ENCODE measurements around the gene TMED7.
"Not testable (repeated sequence)": the region's sequence is repeated elsewhere in the genome, so short reads cannot be mapped to it uniquely, and the experiment has no call there.

The TMED7 gene

DNA sequence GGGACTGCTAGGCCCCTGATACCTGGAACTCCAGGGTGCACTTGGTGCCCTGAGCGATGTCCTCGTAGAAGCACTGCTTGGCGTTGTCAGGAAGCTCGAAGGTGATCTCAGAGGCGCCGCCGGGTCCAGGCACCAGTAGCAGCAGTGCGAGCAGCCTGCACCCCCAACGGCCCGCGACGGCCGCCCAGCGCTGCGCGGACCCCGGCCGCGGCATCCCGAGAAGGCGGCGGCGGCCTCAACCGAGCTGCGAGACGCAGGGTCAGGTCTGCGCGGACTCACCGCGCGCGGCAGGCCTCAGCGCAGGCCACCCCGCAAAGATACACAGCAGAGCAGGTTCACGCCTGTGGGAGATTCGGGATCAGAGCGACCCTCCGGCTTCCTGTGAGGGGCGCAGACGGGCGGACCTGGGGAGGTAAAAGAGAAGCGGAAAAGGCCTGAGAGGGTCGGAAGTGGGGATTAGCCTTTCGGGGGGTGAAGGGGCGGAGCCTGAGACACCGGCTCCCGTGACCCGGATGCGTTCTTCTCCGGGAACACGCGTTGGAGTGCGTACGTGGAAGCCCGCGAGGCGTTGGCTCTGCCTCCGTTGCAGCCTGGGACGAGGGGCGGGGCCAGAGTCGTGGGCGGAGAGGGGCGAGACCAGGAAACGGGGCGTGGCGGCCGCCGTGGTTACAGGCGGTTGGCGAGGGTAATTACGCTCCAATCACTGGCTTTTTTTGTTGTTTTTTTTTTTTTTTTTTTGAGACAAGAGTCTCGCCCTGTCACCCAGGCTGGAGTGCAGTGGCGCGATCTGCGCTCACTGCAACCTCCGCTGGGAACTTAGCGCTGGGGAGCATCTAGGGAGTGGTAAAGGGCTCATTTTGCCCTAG, at the start of gene TMED7:
Gene TMED7, minus strand, starts transcription at position 458 of the 866 bp plus-strand sequence. Its CDS starts 244 bp downstream, at position 214.
- peak; percentile 100 for DNase-seq (ENCODE audit: low read depth)

DNA sequence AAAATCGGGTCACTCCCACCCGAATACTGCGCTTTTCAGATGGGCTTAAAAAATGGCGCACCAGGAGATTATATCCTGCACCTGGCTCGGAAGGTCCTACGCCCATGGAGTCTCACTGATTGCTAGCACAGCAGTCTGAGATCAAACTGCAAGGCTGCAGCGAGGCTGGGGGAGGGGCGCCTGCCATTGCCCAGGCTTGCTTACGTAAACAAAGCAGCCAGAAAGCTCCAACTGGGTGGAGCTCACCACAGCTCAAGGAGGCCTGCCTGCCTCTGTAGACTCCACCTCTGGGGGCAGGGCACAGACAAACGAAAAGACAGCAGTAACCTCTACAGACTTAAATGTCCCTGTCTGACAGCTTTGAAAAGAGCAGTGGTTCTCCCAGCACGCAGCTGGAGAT, 48.9 kb upstream of the TMED7 start:
- DNase-seq (ENCODE audit: low read depth) = not testable (repeated sequence)

DNA sequence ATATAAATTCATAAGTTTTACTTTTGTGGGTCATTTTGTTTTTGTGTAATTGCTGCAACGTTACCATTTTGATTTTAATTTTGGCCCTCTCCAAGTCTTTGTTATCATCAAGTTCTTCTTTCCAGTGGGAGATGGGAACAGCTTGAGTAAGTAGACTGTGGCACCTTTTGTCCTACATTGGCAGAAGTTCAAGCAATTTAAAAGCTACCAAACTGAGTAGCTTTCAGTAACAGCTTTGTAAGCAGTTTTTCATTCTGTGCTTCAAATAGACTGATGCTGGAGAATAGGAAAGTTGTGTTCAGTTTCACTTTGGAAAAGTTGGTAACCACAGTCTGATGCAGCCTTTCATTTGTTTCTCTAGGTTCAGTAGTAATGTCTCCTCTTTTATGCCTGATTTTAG, 47.8 kb upstream of the TMED7 start:
- no peak for DNase-seq (ENCODE audit: low read depth)

DNA sequence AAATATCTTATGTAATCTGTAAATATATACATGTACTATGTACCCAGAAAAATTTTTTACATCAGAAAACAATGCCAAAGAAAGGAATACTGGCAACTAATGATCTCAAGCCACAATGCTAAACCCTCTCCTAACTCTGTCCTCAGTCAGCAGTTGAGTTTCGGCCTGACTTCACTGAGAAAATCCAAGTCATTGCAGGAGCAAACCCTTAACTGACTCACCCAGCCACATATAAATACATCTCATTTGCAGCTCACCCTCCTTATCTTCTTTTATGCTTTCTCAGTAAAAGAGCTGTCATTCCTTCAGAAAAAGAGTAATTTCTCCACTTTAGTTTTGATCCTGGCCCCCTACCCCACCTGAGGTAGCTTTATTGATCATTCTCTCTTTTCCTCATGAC, 46.1 kb upstream of the TMED7 start:
- DNase-seq (ENCODE audit: low read depth) = no peak

DNA sequence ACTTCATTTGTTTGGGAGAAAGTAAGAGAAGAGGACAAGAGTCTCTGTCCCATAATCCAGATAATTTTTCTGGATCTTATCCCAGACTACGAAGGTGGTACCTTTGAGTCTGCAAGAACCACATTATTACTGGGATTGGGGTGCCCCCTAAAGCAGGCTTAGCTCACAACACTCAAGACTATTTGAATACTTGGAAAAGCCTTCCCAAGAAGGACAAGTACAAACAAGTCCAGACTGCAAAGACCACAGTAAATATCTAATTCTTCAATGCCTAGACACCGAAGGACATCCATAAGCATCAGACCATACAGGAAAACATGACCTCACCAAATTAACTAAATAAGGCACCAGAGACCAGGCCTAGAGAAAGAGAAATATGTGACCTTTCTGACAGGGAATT, 40.2 kb upstream of the TMED7 start:
- no peak for DNase-seq (ENCODE audit: low read depth)

DNA sequence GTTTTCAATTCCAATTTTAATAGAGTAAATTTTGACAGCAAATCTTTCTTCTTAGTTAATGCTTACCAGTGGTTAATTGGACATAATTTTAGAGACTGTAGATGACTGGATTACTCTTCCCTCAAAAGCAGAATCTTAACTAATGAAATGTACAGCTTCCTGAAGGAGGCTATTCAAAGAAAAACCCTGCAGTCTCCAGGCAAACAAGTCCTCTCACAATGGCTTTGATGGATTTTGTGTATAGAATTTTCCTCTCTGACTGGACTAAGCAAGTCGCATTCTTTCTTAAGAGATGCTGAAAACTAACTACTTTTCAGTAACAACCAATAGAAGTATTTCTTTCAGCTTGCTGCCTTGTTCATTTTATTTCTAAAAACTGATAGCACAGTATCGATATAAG, 35.7 kb upstream of the TMED7 start:
- DNase-seq (ENCODE audit: low read depth) = no peak

DNA sequence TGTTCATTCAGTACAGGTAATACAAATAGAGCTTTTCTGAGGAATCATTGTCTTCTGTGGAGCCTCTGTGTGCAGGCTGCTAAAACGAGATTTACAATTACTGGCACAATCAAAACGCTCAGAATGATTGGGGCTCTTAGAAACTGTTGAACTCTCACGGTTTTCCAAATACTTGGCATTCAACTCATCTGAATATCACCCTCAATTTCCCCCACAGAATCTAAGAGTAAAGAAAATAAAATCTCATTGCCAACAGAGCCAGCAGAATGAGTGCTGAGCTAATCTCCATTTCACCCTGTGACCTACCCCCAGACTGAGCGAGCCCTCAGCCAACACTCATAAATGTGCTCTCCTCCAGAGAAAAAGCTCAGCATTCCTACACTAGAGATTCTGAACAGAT, 35.3 kb upstream of the TMED7 start:
- no peak for DNase-seq (ENCODE audit: low read depth)

DNA sequence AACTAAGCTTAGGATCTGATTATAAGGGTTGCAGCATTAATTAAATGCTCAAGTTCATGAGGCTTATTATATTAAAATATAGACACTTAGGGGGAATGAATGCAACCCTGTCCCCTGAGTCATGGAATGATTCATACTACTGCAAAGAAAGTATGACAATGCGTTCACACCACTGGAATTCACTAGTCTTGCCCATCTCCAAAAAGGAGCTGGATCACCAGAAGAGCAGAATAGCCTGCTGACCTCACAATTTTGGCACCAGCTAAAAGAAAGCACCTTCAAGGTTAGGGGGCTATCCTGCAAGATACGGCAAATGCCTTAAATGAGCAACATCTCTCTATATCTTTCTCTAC, 32.0 kb upstream of the TMED7 start:
- no peak for DNase-seq (ENCODE audit: low read depth)

DNA sequence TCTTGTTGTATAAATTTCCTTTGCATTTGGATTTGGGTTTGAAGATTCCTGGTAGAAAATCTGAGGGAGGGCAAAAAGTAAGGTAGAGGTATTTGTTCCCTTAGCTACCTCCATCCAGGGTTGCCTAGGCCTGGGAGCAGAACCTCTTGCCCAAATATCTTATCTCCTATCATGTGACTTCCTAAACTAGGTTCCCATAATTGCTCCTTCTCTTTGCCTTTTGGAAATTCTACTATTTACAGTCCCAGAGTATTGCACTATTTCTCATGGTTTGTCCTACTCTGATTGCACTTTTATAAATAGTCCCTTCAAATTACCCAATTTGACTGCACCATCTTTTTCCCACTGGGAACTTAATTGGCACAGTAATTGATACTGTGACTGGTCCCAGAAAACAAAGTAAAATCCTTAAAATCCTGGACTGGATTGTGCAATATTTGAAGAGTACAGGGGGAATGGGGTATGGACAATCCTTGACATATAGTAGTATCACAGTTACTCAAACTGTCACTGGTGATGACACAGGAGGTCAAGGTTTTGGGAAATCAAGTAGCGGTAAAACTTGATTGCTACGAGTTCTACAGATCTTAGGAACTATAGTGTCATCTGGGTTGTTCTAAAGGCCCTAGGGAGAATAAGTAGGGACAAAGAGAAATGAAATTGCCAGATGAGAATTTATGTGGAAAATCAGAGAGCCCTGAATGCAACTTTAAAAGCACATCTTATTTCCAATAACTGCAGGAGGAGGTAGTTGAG, 31.5 kb upstream of the TMED7 start:
- DNase-seq (ENCODE audit: low read depth) = no peak

DNA sequence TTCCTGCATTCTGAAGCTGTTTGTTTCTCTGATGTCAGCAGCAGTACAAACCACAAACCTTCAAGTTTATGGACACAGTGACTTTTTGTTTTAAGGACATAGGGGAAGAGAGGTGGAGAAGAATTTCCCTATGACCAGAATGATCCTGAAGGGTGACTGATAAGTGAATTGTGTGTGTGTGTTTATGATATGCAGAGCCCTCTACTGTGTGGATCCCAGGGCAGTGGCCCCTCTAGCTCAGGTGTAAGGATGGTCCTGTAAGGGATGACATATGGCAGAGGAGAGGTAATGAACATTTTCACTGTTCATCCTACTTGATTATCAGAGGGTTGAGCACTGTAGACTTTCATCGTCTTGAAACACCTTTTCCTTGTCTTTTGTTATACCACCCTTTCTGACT, 30.6 kb upstream of the TMED7 start:
- no peak for DNase-seq (ENCODE audit: low read depth)

DNA sequence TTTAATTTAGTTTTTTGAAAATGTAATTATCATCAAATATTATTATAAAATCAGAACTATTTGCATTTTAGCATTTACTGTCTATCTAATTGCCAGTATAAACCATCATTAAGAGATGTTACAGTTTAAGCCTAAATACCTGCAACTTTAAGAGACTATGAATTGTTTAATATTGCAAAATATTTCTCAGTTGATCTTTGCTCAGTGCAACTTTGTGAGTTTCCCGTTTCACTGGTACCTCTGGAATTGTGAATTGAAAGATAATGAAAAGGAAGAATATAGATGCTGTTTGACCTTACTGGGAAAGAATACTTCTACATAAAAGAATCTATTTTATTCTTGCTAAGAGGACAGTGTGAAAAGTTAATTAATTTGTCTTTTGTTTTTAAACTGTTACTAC, 30.2 kb upstream of the TMED7 start:
- no peak for DNase-seq (ENCODE audit: low read depth)

DNA sequence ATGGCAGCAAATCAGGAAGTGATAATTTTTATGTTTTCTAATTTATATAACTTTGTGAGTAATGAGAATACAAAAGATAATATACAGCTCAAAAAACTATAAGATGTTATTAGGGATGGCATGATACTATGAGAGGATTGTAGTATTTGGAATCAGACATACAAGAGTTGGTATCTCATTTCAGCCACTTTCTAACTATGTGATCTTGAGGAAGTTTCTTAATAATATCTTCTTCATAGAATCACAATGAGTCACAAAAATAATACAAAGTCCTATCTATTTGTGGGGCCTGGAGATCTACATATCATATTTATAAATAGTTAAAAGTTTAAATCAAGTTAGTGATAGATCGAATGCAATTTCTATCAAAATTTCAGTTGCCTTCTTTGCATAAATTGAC, 23.7 kb upstream of the TMED7 start:
- DNase-seq (ENCODE audit: low read depth) = no peak

DNA sequence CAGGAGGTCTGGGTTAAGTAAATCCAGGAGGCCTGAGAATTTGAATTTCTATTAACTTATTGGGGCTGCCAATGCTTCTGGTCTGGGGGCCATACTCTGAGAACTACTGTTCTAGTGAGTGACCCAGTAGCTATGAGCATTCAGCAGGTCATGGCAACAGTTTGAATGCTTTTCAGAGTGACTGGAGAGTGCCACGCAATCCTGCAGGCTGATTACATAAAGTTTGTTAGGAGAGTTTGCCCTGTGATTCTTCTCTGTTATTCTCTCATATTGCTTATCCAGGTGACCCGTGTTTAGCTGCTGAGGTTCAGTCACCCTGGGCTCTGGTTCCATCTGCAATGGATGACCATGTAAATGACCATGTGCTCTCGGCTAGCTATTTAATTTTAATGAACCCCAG, 22.2 kb upstream of the TMED7 start:
- DNase-seq (ENCODE audit: low read depth) = no peak

DNA sequence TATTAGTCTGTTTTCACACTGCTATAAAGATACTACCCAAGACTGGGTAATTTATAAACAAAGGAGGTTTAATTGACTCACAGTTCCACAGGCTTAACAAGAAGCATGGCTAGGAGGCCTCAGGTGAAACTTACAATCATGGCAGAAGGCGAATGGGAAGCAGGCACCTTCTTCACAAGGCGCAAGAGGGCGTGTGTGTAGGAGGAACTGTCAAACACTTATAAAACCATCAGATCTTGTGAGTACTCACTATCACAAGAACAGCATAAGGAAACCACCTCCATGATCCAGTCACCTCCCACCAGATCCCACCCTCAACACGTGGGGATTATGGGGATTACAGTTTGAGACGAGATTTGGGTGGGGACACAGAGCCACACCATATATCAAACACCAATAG, 19.6 kb upstream of the TMED7 start:
- not testable (repeated sequence) for DNase-seq (ENCODE audit: low read depth)

DNA sequence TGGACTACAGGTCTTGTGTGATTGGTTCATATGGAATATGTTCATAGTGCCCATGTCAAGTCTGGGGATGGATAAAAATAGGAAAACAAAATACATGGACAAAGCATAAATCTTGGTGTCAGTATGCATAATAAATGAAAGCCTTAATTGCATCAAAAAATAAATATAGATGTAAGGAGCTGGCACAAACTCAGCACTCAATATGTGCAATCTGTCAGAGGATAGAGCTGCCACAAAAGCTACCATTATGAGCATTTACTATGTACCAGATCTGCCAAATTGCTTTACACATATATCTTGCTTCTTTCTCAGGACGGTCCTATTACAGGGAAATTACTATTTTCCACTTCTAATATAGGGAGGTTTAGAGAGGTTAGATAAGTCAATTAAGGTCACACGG, 18.2 kb upstream of the TMED7 start:
- no peak for DNase-seq (ENCODE audit: low read depth)

DNA sequence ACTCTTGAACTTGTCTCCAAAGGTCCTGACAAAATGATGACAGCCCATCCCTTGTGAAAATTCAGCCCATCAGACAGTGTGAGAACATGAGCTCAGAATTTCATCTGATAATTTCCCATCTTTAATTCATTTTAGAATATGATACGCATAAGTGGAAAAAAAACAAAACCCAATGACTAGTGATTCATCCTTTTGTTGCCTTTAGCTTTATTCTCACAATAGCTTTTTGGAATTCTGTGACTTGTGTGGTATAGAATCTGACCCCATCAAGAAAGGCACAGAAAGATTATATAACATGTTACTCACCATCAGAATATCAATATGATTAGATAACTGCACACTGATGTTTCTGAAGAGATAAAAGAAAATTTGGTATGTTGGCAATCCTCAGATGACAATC, 16.1 kb upstream of the TMED7 start:
- DNase-seq (ENCODE audit: low read depth) = no peak

DNA sequence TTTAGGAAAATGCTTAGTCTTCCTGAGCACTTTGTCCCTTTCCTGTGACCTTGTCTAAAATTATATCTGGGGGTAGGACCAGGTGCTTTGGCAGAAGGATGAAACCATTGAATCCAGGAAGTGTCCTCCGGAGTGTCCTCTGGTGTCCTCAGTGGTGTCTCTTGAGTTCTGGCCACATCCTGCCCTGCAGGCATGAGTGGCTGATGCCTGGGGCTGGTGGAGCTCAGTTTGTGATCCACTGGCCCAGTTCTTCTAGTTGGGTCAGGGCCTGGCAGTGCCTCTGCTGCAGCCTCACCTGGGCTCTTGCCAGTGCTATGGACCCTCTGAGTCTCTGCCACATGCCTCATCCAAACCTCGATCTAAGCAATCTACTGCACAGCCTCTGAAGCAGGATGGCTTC, 14.4 kb upstream of the TMED7 start:
- no peak for DNase-seq (ENCODE audit: low read depth)

DNA sequence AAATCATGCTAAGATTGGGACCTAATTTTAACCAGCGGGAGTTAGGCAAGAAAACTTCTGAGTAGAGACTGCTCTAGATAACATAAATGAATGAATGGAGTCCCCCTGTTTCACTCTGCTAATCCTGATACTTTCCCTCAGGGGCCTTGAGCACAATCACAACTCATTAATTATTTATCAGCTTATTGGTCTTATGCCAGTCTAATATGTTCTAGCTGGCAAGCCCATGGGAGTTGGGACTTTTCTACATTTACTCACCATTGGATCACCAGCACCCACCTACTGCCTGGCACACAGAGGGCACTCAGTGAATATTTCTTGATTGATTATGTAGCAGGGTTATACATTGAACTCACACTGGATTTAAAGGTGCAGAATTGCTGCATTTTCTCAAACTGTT, 13.5 kb upstream of the TMED7 start:
- DNase-seq (ENCODE audit: low read depth) = no peak

DNA sequence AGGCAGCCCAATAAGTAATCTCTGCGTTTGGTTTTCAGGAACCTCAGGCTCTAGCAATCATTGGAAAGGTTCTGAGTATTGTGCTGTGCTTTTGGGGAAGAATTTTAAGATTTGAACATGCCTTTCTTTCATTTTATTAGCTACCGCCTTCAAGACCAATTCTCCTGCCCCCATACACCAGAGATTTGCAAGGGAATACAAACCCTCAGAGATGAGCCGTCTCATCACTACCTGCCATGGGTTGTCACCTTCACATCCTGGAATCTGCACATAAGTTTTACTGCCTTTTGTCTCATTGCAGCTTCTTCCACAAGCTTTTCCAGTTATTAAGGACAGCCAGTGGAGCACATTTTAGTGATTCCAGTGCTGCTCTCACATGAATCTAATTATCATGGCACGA, 11.7 kb upstream of the TMED7 start:
- DNase-seq (ENCODE audit: low read depth) = no peak

DNA sequence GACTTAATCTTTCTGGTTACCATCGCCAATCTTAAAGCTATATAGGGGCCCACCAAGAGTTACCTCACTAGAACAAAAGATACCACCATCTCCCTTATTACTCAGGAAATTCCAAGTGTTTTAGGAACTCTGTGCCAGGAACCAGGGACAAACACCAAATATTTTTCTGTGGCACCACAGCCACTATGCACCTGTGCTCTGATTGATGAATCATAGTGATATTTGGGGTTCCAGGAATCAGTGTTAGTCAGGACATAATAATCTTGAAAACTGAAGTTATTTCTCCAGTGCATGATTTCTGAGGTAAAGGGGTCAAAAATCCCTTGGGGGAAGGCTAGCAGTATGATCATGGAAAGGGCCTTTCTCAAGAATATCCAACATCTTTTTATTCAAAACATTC, 10.2 kb upstream of the TMED7 start:
- no peak for DNase-seq (ENCODE audit: low read depth)

DNA sequence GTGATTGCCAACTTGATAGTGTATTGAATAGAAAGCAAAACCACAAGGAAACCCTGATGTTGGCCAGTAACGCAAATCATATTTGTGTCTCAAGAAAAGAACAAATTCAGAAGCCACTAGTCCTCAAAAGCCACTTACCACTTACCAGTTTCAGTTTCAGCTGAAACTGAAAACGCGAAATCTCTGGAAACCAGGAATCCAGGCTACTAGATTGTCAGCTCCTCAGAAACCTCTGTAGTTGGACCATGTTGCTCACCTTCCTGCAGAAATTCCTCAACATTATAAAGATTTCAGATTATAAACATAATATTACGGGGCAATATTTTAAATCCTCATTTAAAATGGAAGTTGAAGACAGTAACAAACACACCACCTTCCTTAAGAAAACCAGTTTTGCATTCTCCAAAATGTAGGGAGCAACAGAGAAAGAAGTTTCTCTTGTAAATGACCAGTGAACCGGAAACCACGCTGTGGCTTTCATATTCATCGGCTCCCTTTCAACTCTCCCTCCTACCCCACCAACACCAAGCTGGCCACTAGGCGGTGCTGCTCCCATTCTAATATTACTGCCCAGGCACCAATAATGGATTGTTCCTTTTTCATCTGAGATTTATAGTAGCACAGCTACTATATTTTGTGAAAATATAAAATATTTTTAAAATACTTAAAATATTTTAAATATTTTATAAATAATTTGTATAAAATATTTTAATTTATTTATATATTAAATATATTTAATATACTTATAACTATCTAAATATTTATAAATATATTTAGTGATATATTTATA, 8.7 kb upstream of the TMED7 start:
- peak; percentile 68 for DNase-seq (ENCODE audit: low read depth)

DNA sequence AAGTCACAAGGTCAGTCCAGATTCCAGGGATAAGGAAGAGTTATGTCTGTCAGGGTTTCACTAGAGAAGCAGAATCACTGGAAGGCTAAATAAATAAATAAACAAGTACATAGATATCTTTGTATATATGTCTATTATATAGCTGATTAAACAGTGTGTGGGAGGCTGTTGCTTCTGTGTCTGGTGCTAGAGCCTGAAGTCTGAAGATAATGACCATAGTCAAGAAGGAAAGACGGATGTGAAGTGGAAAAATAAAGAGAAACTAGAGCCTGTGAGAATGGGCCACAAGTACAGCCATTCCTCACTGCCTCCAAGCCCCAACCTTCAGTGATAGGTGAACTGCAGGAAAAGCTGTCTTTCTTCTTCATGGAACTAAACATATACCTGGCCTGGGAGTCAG, 4.1 kb upstream of the TMED7 start:
- no peak for DNase-seq (ENCODE audit: low read depth)
